SK-N-SH treated with all-trans-retinoic acid at 6 μM for 48 hours (cell line): Measurements from ENCODE around the gene PSME2.

Experiments
- ATAC-seq: fragments of 200-7000 bp; cut with Tn5 transposase; 3 replicates; pipeline ENCODE4 v1.9.1; 2020; ENCODE audit warnings: mild to moderate bottlenecking, moderate library complexity
- ARNTL ChIP-seq: fragments of 450-650 bp; formaldehyde crosslinking; IDR thresholded peaks from 2 replicates; pipeline ENCODE4 v1.5.0; 2020; ENCODE audit warnings: low read depth, mild to moderate bottlenecking, moderate library complexity, borderline replicate concordance
- BACH2 ChIP-seq: fragments of 250-450 bp; sonication (Bioruptor Pico); IDR thresholded peaks from 2 replicates; pipeline ENCODE4 v1.9.0; 2021; ENCODE audit warnings: mild to moderate bottlenecking, borderline replicate concordance
- CSDC2 ChIP-seq: fragments of 250-450 bp; sonication (Bioruptor Pico); IDR thresholded peaks from 2 replicates; pipeline ENCODE4 v1.5.0; 2020; ENCODE audit warnings: mild to moderate bottlenecking, moderate library complexity
- ESRRG ChIP-seq: fragments of 250-450 bp; sonication (Bioruptor Pico); IDR thresholded peaks from 2 replicates; pipeline ENCODE4 v1.6.1; 2021; ENCODE audit warnings: mild to moderate bottlenecking
- GLIS3 ChIP-seq: fragments of 250-450 bp; sonication (Bioruptor Pico); IDR thresholded peaks from 2 replicates; pipeline ENCODE4 v1.5.0; 2020; ENCODE audit warnings: mild to moderate bottlenecking, moderate library complexity
- ISL1 ChIP-seq: fragments of 250-450 bp; sonication (Bioruptor Pico); IDR thresholded peaks from 2 replicates; pipeline ENCODE4 v2.1.2; 2022; ENCODE audit warnings: mild to moderate bottlenecking, moderate library complexity
- OSR1 ChIP-seq: fragments of 250-450 bp; sonication (Bioruptor Pico); IDR thresholded peaks from 2 replicates; pipeline ENCODE4 v1.8.0; 2022; ENCODE audit warnings: moderate library complexity, mild to moderate bottlenecking, inconsistent platforms
- PPARA ChIP-seq: fragments of 250-450 bp; sonication (Bioruptor Pico); IDR thresholded peaks from 2 replicates; pipeline ENCODE4 v1.5.0; 2020; ENCODE audit warnings: mild to moderate bottlenecking, borderline replicate concordance
- RARB ChIP-seq: fragments of 250-450 bp; sonication (Bioruptor Pico); IDR thresholded peaks from 2 replicates; pipeline ENCODE4 v1.8.0; 2021; ENCODE audit warnings: mild to moderate bottlenecking, moderate library complexity
- SNAI2 ChIP-seq: fragments of 250-450 bp; sonication (Bioruptor Pico); IDR thresholded peaks from 2 replicates; pipeline ENCODE4 v1.5.0; 2020; ENCODE audit warnings: mild to moderate bottlenecking, moderate library complexity
- TCF4 ChIP-seq: fragments of 250-450 bp; sonication (Bioruptor Pico); IDR thresholded peaks from 2 replicates; pipeline ENCODE4 v1.8.0; 2021; ENCODE audit warnings: mild to moderate bottlenecking, moderate library complexity, borderline replicate concordance
- TOX ChIP-seq: fragments of 250-450 bp; sonication (Bioruptor Pico); IDR thresholded peaks from 2 replicates; pipeline ENCODE4 v1.8.0; 2021; ENCODE audit warnings: mild to moderate bottlenecking, moderate library complexity, borderline replicate concordance
- ZFP3 ChIP-seq: fragments of 250-450 bp; sonication (Bioruptor Pico); IDR thresholded peaks from 2 replicates; pipeline ENCODE4 v1.5.0; 2020; ENCODE audit warnings: mild to moderate bottlenecking, moderate library complexity
- ZFP30 ChIP-seq: fragments of 450-650 bp; formaldehyde crosslinking; IDR thresholded peaks from 2 replicates; pipeline ENCODE4 v1.5.0; 2022; ENCODE audit warnings: mild to moderate bottlenecking, moderate library complexity
- ZNF565 ChIP-seq: fragments of 450-650 bp; formaldehyde crosslinking; conservative IDR thresholded peaks from 2 replicates; pipeline ENCODE4 v1.5.0; 2020; ENCODE audit warnings: low read depth, mild to moderate bottlenecking, moderate library complexity
- ZNF70 ChIP-seq: fragments of 450-650 bp; formaldehyde crosslinking; IDR thresholded peaks from 2 replicates; pipeline ENCODE4 v1.5.0; 2020; ENCODE audit warnings: mild to moderate bottlenecking, moderate library complexity
- ZNF8 ChIP-seq: fragments of 450-650 bp; formaldehyde crosslinking; IDR thresholded peaks from 2 replicates; pipeline ENCODE4 v1.5.0; 2020; ENCODE audit warnings: mild to moderate bottlenecking, moderate library complexity
- TF ChIP-seq, protein P1 (sequence below): fragments of 250-450 bp; sonication (Bioruptor Pico); IDR thresholded peaks from 2 replicates; pipeline ENCODE4 v1.8.0; 2020; ENCODE audit warnings: mild to moderate bottlenecking, moderate library complexity, borderline replicate concordance
- TF ChIP-seq, protein P2 (sequence below): fragments of 250-450 bp; sonication (Bioruptor Pico); IDR thresholded peaks from 2 replicates; pipeline ENCODE4 v1.5.1; 2020; ENCODE audit warnings: low read depth, mild to moderate bottlenecking, moderate library complexity
- TF ChIP-seq, protein P3 (sequence below): fragments of 250-450 bp; sonication (Bioruptor Pico); IDR thresholded peaks from 2 replicates; pipeline ENCODE4 v1.8.0; 2021; ENCODE audit warnings: low read depth, mild to moderate bottlenecking, moderate library complexity, borderline replicate concordance
- TF ChIP-seq, protein P4 (sequence below): fragments of 250-450 bp; sonication (Bioruptor Pico); IDR thresholded peaks from 2 replicates; pipeline ENCODE4 v1.5.1; 2021; ENCODE audit warnings: mild to moderate bottlenecking, moderate library complexity
- TF ChIP-seq, protein P5 (sequence below): fragments of 250-450 bp; sonication (Bioruptor Pico); IDR thresholded peaks from 2 replicates; pipeline ENCODE4 v1.5.0; 2020; ENCODE audit warnings: mild to moderate bottlenecking, moderate library complexity

Gene PSME2

DNA sequence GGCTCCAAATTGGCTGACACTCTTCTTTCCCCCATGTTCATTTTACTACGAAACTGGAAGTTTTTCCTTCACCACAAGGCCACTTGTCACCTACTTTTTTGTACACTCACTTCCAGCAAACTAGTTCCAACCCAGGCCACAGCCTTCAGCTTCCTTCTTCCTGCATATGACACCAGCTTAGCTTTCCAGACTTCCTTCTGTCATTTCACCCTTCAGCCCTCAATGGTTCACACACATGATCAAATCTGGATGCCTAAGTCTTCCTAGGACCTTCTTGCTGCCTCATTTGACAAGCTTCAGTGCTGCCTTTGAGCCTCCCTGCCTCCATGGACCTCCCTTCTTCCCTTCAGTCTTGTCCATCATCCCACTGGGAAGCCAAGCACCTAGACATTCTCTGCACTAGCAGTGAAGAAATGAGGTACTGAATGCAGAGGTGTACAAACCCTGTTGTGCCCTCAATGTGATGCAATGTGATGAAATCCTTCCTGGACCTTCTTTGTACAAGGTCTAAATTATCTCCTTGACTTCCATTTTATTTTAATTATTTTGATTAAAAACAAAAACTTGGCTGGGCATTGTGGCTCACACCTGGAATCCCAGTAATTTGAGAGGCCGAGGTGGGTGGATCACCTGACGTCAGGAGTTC, 21.2 kb upstream of the PSME2 start:
- no peak for ATAC-seq
- TF ChIP-seq, protein P1, sequence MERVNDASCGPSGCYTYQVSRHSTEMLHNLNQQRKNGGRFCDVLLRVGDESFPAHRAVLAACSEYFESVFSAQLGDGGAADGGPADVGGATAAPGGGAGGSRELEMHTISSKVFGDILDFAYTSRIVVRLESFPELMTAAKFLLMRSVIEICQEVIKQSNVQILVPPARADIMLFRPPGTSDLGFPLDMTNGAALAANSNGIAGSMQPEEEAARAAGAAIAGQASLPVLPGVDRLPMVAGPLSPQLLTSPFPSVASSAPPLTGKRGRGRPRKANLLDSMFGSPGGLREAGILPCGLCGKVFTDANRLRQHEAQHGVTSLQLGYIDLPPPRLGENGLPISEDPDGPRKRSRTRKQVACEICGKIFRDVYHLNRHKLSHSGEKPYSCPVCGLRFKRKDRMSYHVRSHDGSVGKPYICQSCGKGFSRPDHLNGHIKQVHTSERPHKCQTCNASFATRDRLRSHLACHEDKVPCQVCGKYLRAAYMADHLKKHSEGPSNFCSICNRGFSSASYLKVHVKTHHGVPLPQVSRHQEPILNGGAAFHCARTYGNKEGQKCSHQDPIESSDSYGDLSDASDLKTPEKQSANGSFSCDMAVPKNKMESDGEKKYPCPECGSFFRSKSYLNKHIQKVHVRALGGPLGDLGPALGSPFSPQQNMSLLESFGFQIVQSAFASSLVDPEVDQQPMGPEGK (CRISPR knock-in tag): no peak
- TF ChIP-seq, protein P2, sequence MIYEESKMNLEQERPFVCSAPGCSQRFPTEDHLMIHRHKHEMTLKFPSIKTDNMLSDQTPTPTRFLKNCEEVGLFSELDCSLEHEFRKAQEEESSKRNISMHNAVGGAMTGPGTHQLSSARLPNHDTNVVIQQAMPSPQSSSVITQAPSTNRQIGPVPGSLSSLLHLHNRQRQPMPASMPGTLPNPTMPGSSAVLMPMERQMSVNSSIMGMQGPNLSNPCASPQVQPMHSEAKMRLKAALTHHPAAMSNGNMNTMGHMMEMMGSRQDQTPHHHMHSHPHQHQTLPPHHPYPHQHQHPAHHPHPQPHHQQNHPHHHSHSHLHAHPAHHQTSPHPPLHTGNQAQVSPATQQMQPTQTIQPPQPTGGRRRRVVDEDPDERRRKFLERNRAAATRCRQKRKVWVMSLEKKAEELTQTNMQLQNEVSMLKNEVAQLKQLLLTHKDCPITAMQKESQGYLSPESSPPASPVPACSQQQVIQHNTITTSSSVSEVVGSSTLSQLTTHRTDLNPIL (CRISPR knock-in tag): no peak
- TF ChIP-seq ZNF565 (no peak), ZFP3 (CRISPR knock-in tag) (no peak), RARB (no peak), ZNF8 (CRISPR knock-in tag) (no peak), SNAI2 (CRISPR knock-in tag) (no peak), ISL1 (CRISPR knock-in tag) (no peak), ZFP30 (CRISPR knock-in tag) (no peak), OSR1 (no peak), BACH2 (CRISPR knock-in tag) (no peak), PPARA (CRISPR knock-in tag) (no peak), ESRRG (no peak), TOX (CRISPR knock-in tag) (no peak), GLIS3 (no peak), ZNF70 (no peak), TCF4 (CRISPR knock-in tag) (no peak)
- TF ChIP-seq, protein P3, sequence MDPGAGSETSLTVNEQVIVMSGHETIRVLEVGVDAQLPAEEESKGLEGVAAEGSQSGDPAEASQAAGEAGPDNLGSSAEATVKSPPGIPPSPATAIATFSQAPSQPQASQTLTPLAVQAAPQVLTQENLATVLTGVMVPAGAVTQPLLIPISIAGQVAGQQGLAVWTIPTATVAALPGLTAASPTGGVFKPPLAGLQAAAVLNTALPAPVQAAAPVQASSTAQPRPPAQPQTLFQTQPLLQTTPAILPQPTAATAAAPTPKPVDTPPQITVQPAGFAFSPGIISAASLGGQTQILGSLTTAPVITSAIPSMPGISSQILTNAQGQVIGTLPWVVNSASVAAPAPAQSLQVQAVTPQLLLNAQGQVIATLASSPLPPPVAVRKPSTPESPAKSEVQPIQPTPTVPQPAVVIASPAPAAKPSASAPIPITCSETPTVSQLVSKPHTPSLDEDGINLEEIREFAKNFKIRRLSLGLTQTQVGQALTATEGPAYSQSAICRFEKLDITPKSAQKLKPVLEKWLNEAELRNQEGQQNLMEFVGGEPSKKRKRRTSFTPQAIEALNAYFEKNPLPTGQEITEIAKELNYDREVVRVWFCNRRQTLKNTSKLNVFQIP: no peak
- TF ChIP-seq, protein P4, sequence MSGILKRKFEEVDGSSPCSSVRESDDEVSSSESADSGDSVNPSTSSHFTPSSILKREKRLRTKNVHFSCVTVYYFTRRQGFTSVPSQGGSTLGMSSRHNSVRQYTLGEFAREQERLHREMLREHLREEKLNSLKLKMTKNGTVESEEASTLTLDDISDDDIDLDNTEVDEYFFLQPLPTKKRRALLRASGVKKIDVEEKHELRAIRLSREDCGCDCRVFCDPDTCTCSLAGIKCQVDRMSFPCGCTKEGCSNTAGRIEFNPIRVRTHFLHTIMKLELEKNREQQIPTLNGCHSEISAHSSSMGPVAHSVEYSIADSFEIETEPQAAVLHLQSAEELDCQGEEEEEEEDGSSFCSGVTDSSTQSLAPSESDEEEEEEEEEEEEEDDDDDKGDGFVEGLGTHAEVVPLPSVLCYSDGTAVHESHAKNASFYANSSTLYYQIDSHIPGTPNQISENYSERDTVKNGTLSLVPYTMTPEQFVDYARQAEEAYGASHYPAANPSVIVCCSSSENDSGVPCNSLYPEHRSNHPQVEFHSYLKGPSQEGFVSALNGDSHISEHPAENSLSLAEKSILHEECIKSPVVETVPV (CRISPR knock-in tag): no peak
- TF ChIP-seq, protein P5, sequence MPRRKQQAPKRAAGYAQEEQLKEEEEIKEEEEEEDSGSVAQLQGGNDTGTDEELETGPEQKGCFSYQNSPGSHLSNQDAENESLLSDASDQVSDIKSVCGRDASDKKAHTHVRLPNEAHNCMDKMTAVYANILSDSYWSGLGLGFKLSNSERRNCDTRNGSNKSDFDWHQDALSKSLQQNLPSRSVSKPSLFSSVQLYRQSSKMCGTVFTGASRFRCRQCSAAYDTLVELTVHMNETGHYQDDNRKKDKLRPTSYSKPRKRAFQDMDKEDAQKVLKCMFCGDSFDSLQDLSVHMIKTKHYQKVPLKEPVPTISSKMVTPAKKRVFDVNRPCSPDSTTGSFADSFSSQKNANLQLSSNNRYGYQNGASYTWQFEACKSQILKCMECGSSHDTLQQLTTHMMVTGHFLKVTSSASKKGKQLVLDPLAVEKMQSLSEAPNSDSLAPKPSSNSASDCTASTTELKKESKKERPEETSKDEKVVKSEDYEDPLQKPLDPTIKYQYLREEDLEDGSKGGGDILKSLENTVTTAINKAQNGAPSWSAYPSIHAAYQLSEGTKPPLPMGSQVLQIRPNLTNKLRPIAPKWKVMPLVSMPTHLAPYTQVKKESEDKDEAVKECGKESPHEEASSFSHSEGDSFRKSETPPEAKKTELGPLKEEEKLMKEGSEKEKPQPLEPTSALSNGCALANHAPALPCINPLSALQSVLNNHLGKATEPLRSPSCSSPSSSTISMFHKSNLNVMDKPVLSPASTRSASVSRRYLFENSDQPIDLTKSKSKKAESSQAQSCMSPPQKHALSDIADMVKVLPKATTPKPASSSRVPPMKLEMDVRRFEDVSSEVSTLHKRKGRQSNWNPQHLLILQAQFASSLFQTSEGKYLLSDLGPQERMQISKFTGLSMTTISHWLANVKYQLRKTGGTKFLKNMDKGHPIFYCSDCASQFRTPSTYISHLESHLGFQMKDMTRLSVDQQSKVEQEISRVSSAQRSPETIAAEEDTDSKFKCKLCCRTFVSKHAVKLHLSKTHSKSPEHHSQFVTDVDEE: no peak

DNA sequence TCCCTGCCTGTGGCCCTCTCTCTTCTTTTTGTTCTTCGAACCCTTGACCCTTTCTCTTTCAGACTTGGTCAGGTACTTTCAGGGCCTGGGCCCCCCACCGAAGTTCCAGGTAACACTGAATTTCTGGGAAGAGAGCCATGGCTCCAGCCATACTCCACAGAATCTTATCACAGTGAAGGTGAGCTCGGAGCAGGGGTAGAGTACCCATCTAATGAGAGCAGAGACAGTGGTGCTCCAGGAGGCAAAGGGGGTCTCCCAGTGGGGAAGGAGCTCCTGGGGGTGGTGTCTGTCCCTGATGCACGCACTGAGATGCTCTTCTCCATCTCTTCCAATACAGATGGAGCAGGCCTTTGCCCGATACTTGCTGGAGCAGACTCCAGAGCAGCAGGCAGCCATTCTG, 19.4 kb upstream of the PSME2 start:
- TF ChIP-seq ZNF8 (CRISPR knock-in tag): no peak
- no peak for TF ChIP-seq SNAI2 (CRISPR knock-in tag)
- TF ChIP-seq, protein P1 (CRISPR knock-in tag): no peak
- TF ChIP-seq, protein P2 (CRISPR knock-in tag): no peak
- no peak for TF ChIP-seq CSDC2 (CRISPR knock-in tag)
- no peak for TF ChIP-seq BACH2 (CRISPR knock-in tag)
- TF ChIP-seq ZNF70: no peak
- no peak for TF ChIP-seq GLIS3
- no peak for TF ChIP-seq ARNTL
- no peak for TF ChIP-seq ZFP30 (CRISPR knock-in tag)
- TF ChIP-seq, protein P4 (CRISPR knock-in tag): no peak
- ATAC-seq: no peak
